Hepatocyte (in vitro differentiated cells): ENCODE data around the gene NR2C1. TPM values are rescaled to one million over a fixed set of nuclear protein-coding genes. Genes with fewer than 3 reads are reported as not detected.

ENCODE experiments used
- DNase-seq: peaks from one replicate; pipeline ENCODE4 v3.0.0-alpha.2; 2016; ENCODE audit warnings: low spot score
- H2AFZ ChIP-seq: fragments of 200-600 bp; sonication (generic); 2 replicates; pipeline ENCODE4 v1.6.0; 2016; ENCODE audit warnings: antibody characterized with exemption, mild to moderate bottlenecking
- H3K27ac ChIP-seq: fragments of 200-600 bp; sonication (generic); 2 replicates; pipeline ENCODE4 v1.5.1; 2016; ENCODE audit warnings: mild to moderate bottlenecking
- H3K27me3 ChIP-seq: fragments of 200-600 bp; sonication (generic); 2 replicates; pipeline ENCODE4 v1.6.1; 2016
- H3K36me3 ChIP-seq: fragments of 200-600 bp; sonication (generic); replicated peaks from 2 replicates; pipeline ENCODE4 v1.5.1; 2016; ENCODE audit warnings: low read depth; ENCODE audit not compliant: insufficient read depth
- H3K4me1 ChIP-seq: fragments of 200-600 bp; sonication (generic); 2 replicates; pipeline ENCODE4 v1.5.1; 2016; ENCODE audit warnings: mild to moderate bottlenecking, moderate library complexity; ENCODE audit not compliant: insufficient read depth
- H3K4me2 ChIP-seq: fragments of 200-600 bp; sonication (generic); 2 replicates; pipeline ENCODE4 v1.6.0; 2016
- H3K4me3 ChIP-seq: fragments of 200-600 bp; sonication (generic); 2 replicates; pipeline ENCODE4 v1.5.1; 2016; ENCODE audit warnings: mild to moderate bottlenecking
- H3K79me2 ChIP-seq: fragments of 200-600 bp; sonication (generic); 2 replicates; pipeline ENCODE4 v1.6.0; 2017; ENCODE audit warnings: mild to moderate bottlenecking
- H3K9me2 ChIP-seq: fragments of 200-600 bp; sonication (generic); replicated peaks from 2 replicates; pipeline ENCODE4 v1.6.0; 2017; ENCODE audit warnings: mild to moderate bottlenecking; ENCODE audit not compliant: insufficient read depth
- H3K9me3 ChIP-seq: fragments of 200-600 bp; sonication (generic); 2 replicates; pipeline ENCODE4 v1.5.1; 2016; ENCODE audit warnings: low read depth, mild to moderate bottlenecking
- H4K20me1 ChIP-seq: fragments of 200-600 bp; sonication (generic); 2 replicates; pipeline ENCODE4 v1.6.0; 2016; ENCODE audit warnings: mild to moderate bottlenecking; ENCODE audit not compliant: insufficient read depth, poor library complexity, severe bottlenecking
- CTCF ChIP-seq: fragments of 200-600 bp; sonication (generic); IDR thresholded peaks from 2 replicates; pipeline ENCODE4 v1.5.1; 2016; ENCODE audit warnings: antibody characterized with exemption, mild to moderate bottlenecking; ENCODE audit not compliant: poor library complexity
- EZH2 ChIP-seq: fragments of 200-600 bp; sonication (generic); IDR thresholded peaks from 2 replicates; pipeline ENCODE4 v1.6.1; 2016; ENCODE audit warnings: antibody characterized with exemption, mild to moderate bottlenecking, borderline replicate concordance
- EZH2phosphoT487 ChIP-seq: fragments of 200-600 bp; sonication (generic); IDR thresholded peaks from one replicate; pipeline ENCODE4 v1.6.1; 2018; ENCODE audit warnings: antibody characterized with exemption, mild to moderate bottlenecking, low read depth, moderate library complexity; ENCODE audit not compliant: unreplicated experiment, severe bottlenecking
- WGBS: methylation state at CpG from one replicate; pipeline ENCODE4 v1.1.6; 2016; ENCODE audit warnings: low lambda C conversion rate; ENCODE audit errors: missing lambda C conversion rate; 5-methylcytosine and 5-hydroxymethylcytosine counted together
- polyA plus RNA-seq: library from polyadenylated mRNA; unstranded; fragments of >200 nt; fragmentation: Nextera tagmentation; extraction: Ambion mirVana; gene quantifications from 2 replicates; pipeline ENCODE4 v1.2.1, GENCODE V29; 2016
- total RNA-seq: library from RNA; depleted of rRNA; stranded (reverse); fragments of >200 nt; gene quantifications from 2 replicates; pipeline ENCODE4 v1.2.3, GENCODE V29; 2014

NR2C1 gene
- total RNA-seq = 32.9 and 40.6 TPM in 2 replicates
- polyA plus RNA-seq = 28.4 and 29.7 TPM in 2 replicates

- H3K79me2 ChIP-seq = peaks cover 41% of the 10 kb centered on the region
- no peaks in the 10 kb centered on the region for H3K9me2 ChIP-seq
- H3K4me3 ChIP-seq = peak within 1 kb of the TSS; percentile 78
- H3K4me2 ChIP-seq = peak within 1 kb of the TSS; percentile 74
- H3K9me3 ChIP-seq = no peaks in the 10 kb centered on the region
- DNase-seq = peak; percentile 97
- no peaks in the 10 kb centered on the region for H3K36me3 ChIP-seq
- under 1% methylated on average over 54 of the region's 99 CpGs for WGBS
- TF ChIP-seq EZH2 = no peak
- no peak for TF ChIP-seq CTCF
- no peak for TF ChIP-seq EZH2phosphoT487
- peak within 1 kb of the TSS; percentile 86 for H3K27ac ChIP-seq
- no peaks in the 10 kb centered on the region for H4K20me1 ChIP-seq
- H3K27me3 ChIP-seq = no peaks in the 10 kb centered on the region
- no peaks in the 10 kb centered on the region for H3K4me1 ChIP-seq
- H2AFZ ChIP-seq = peak within 1 kb of the TSS; percentile 95
These were observed at the start of gene NR2C1 for GRCh38 chr12:95072900-95073697. Gene NR2C1 (minus strand): TSS chr12:95073618. CDS start chr12:95067384, 6,234 bp downstream.

GRCh38 chr12:95118788-95119179 lies 45.4 kb upstream of the NR2C1 start:
- DNase-seq = no peak
- H3K4me1 ChIP-seq = no peaks in the 10 kb centered on the region
- no peaks in the 10 kb centered on the region for H3K36me3 ChIP-seq
- H3K27ac ChIP-seq = no peak overlapping the region
- H2AFZ ChIP-seq = no peak overlapping the region
- H3K79me2 ChIP-seq = no peaks in the 10 kb centered on the region
- H3K27me3 ChIP-seq = no peaks in the 10 kb centered on the region
- H3K4me2 ChIP-seq = no peak overlapping the region
- H3K4me3 ChIP-seq = no peak overlapping the region
- H4K20me1 ChIP-seq = no peaks in the 10 kb centered on the region
- no peak for TF ChIP-seq CTCF
- no peaks in the 10 kb centered on the region for H3K9me2 ChIP-seq
- H3K9me3 ChIP-seq = no peaks in the 10 kb centered on the region
- 71% methylated on average over 3 of the region's 3 CpGs for WGBS

- no peaks in the 10 kb centered on the region for H3K4me1 ChIP-seq
- DNase-seq = no peak
- no peaks in the 10 kb centered on the region for H3K27me3 ChIP-seq
- no peak overlapping the region for H3K27ac ChIP-seq
- no peaks in the 10 kb centered on the region for H4K20me1 ChIP-seq
- H2AFZ ChIP-seq = no peak overlapping the region
- WGBS = 60% methylated on average over 4 of the region's 4 CpGs
- no peak overlapping the region for H3K4me3 ChIP-seq
- no peaks in the 10 kb centered on the region for H3K36me3 ChIP-seq
- no peak overlapping the region for H3K4me2 ChIP-seq
- no peaks in the 10 kb centered on the region for H3K9me3 ChIP-seq
- TF ChIP-seq EZH2phosphoT487 = no peak
- no peak for TF ChIP-seq CTCF
- no peak for TF ChIP-seq EZH2
- no peaks in the 10 kb centered on the region for H3K9me2 ChIP-seq
- no peaks in the 10 kb centered on the region for H3K79me2 ChIP-seq
These were observed 44.8 kb upstream of the NR2C1 start for GRCh38 chr12:95118138-95118787.
